Common myeloid progenitor, CD34-positive (primary cell): ENCODE results near the gene AGBL1.

Experiments
- CTCF ChIA-PET: fragments of 350-600 bp; sonication (Branson Sonifier 250); formaldehyde crosslinking; loops from one replicate; lab custom pipeline; 2021; ENCODE audit warnings: antibody characterized with exemption; lab: Charles Lee
- POLR2A ChIA-PET: fragments of 350-600 bp; sonication (Branson Sonifier 250); formaldehyde crosslinking; loops from one replicate; lab custom pipeline; 2021; ENCODE audit warnings: antibody characterized with exemption; lab: Charles Lee
- DNase-seq, 3 donors: peaks; one replicate each; pipeline versions ENCODE4 v3.0.0 to v3.0.0-alpha.2; 2013
- H3K27ac ChIP-seq, 2 experiments: 1 replicate in 1 of 2; 2 replicates in 1 of 2; pipeline ENCODE4 v1.7.0; 2013; ENCODE audit warnings: inconsistent platforms in 2 of 2, low read length in 2 of 2, mild to moderate bottlenecking in 2 of 2, low read depth in 1 of 2, moderate library complexity in 1 of 2; ENCODE audit not compliant: severe bottlenecking in 2 of 2, insufficient read depth in 1 of 2, poor library complexity in 1 of 2
- H3K27me3 ChIP-seq, 5 experiments: replicated peaks in 2 of 5; 1 replicate in 3 of 5; 2 replicates in 2 of 5; pipeline versions ENCODE4 v1.6.1 to v1.7.0; 2013; ENCODE audit warnings: low read length in 4 of 5, mild to moderate bottlenecking in 2 of 5, moderate library complexity in 2 of 5, inconsistent platforms in 1 of 5; ENCODE audit not compliant: insufficient read depth in 5 of 5, control insufficient read depth in 4 of 5
- H3K36me3 ChIP-seq, 4 experiments: 1 replicate in 2 of 4; 2 replicates in 2 of 4; pipeline versions ENCODE4 v1.6.1 to v1.7.0; 2013; ENCODE audit warnings: low read length in 3 of 4, control low read depth in 1 of 4, mild to moderate bottlenecking in 1 of 4; ENCODE audit not compliant: control insufficient read depth in 4 of 4, insufficient read depth in 4 of 4
- H3K4me1 ChIP-seq, 4 experiments: 1 replicate in 3 of 4; 2 replicates in 1 of 4; pipeline versions ENCODE4 v1.6.1 to v1.7.1; 2013; ENCODE audit warnings: low read length in 3 of 4, mild to moderate bottlenecking in 3 of 4, control low read depth in 1 of 4, inconsistent platforms in 1 of 4, moderate library complexity in 1 of 4; ENCODE audit not compliant: control insufficient read depth in 4 of 4, insufficient read depth in 4 of 4; ENCODE audit errors: control extremely low read depth in 1 of 4
- H3K4me3 ChIP-seq, 7 experiments: 1 replicate in 4 of 7; 2 replicates in 3 of 7; pipeline versions ENCODE4 v1.5.1 to v1.7.0; 2013; ENCODE audit warnings: mild to moderate bottlenecking in 7 of 7, low read length in 6 of 7, moderate library complexity in 6 of 7, inconsistent platforms in 2 of 7, low read depth in 2 of 7, control low read depth in 1 of 7; ENCODE audit not compliant: insufficient read depth in 4 of 7, control insufficient read depth in 1 of 7; ENCODE audit errors: extremely low read depth in 1 of 7
- H3K9me3 ChIP-seq, 5 experiments: 1 replicate in 4 of 5; 2 replicates in 1 of 5; pipeline versions ENCODE4 v1.6.1 to v1.7.1; 2013; ENCODE audit warnings: low read length in 4 of 5, mild to moderate bottlenecking in 2 of 5, inconsistent platforms in 1 of 5, low read depth in 1 of 5, moderate library complexity in 1 of 5; ENCODE audit not compliant: control insufficient read depth in 4 of 5, insufficient read depth in 2 of 5; ENCODE audit errors: control extremely low read depth in 1 of 5
- WGBS: methylation state at CpG from one replicate; pipeline ENCODE4 v1.1.5; 2013; ENCODE audit not compliant: insufficient coverage; 5-methylcytosine and 5-hydroxymethylcytosine counted together

The AGBL1 gene

DNA sequence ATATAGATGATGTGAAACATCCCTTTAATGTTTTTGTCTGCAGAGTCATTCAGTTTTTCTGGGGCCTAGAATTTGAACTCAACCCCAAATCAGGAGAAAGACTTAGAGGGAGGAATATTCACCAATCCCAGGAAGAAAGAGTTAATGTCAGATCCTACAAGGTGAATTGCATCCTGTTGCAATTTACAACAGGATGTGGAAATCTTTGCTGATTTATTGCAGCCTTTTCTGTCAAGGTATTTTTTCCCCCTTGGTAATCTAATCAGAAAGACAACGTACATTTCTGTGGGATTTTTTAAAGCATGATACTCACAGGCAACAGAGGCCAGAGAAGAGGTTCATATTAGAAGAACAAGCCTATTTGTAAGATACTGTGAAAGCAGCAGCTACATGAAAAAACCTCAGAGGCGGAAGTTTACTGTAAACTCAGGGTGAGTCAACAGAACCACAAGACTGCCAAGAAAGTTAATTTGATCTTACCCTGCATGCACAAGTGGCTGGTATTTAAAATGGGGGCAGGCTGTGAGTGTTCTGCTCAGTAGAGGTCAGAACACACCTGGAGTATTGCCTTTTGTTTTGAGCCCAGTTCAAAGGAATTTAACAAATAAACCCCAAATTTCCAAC, 531.9 kb downstream of the AGBL1 start:
- no peaks in the 10 kb centered on the region for H3K9me3 ChIP-seq
- no peak overlapping the region for H3K27ac ChIP-seq
- 75% methylated on average over 1 of the region's 2 CpGs for WGBS
- no peak overlapping the region for H3K4me3 ChIP-seq
- no peak for DNase-seq
- H3K27me3 ChIP-seq: peaks cover 0 to 2% (median 0%) of the 10 kb centered on the region in 5 experiments
- ChIA-PET CTCF (interaction anchor here (0.6 kb wide), 1 partner anchor 585 kb away, joined by 3 read pairs; no protein-coding TSS in a partner anchor), POLR2A (no interaction called here)
- no peaks in the 10 kb centered on the region for H3K4me1 ChIP-seq
- H3K36me3 ChIP-seq: no peaks in the 10 kb centered on the region

DNA sequence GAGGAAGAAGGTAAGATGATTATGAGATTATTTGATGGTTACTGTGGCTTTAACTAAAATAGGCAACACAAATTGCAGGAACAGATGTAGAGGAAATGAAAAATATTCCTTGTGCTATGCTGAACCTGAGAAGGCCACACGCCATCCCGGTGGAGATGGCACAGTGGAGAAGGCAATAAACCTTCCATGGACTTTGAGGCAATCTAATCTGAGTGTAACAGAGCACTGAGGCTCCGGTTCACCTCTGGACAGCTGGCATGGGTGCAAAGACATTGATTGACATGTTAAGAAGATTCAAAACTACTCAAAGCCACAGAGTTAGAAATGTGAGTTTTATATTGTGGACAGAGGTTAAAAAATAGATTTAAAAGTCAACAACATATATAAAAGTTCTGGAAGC, 535.7 kb downstream of the AGBL1 start:
- Histone ChIP-seq H3K9me3 (no peaks in the 10 kb centered on the region), H3K36me3 (no peaks in the 10 kb centered on the region), H3K27ac (no peak overlapping the region), H3K27me3 (peaks cover 0 to 2% (median 0%) of the 10 kb centered on the region in 5 experiments), H3K4me1 (no peaks in the 10 kb centered on the region), H3K4me3 (no peak overlapping the region)
- DNase-seq: no peak
- WGBS: 96% methylated on average over 2 of the region's 3 CpGs
- ChIA-PET CTCF (no interaction called here), POLR2A (no interaction called here)

DNA sequence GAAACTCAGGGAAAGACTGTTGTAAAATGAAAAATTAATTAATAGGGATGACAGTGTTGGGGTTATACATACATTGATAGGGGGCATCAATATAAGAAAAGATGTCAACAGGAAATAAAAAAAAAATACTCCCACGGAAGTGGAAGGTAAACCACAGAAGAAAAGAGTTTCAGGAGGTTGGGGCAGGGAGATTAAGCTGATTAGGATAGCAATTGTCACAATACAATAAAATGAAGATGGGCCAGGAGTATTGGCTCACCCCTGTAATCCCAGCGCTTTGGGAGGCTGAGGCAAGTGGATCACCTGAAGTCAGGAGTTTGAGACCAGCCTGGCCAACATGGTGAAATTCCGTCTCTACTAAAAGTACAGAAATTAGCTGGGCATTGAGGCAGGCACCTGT, 536.1 kb downstream of the AGBL1 start:
- no peak for DNase-seq
- POLR2A ChIA-PET: no interaction called here
- H3K9me3 ChIP-seq: no peaks in the 10 kb centered on the region
- WGBS: 100% methylated on average over 2 of the region's 3 CpGs
- H3K4me1 ChIP-seq: no peaks in the 10 kb centered on the region
- H3K4me3 ChIP-seq: no peak overlapping the region
- CTCF ChIA-PET: no interaction called here
- H3K27me3 ChIP-seq: peaks cover 0 to 2% (median 2%) of the 10 kb centered on the region in 5 experiments
- no peak overlapping the region for H3K27ac ChIP-seq
- no peaks in the 10 kb centered on the region for H3K36me3 ChIP-seq

DNA sequence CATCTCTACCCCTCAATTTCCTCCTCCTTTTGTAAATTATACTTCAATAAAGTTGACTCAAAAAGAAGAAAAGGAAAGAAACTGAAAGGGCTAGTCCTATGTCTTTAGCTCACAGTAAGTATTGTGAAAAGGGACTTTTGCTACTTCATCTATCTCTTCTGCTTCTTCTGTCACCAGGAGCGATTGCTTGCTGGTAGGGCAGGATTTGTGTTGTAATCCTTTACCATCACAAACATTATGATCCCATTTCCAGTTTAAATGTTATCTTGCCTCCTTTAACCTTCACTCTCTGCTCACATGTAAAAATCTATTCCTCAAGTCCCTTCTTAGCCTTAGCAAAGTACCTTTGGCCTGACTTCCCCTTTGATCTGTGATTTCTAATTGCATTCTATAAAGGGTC, 537.1 kb downstream of the AGBL1 start:
- CTCF ChIA-PET: no interaction called here
- no CpG with 5 or more reads among the region's 1 CpG for WGBS
- DNase-seq: no peak
- POLR2A ChIA-PET: no interaction called here
- H3K36me3 ChIP-seq: no peaks in the 10 kb centered on the region
- H3K27ac ChIP-seq: no peak overlapping the region
- H3K9me3 ChIP-seq: no peaks in the 10 kb centered on the region
- H3K4me3 ChIP-seq: no peak overlapping the region
- H3K4me1 ChIP-seq: no peaks in the 10 kb centered on the region
- H3K27me3 ChIP-seq: peaks cover 0 to 7% (median 2%) of the 10 kb centered on the region in 5 experiments

DNA sequence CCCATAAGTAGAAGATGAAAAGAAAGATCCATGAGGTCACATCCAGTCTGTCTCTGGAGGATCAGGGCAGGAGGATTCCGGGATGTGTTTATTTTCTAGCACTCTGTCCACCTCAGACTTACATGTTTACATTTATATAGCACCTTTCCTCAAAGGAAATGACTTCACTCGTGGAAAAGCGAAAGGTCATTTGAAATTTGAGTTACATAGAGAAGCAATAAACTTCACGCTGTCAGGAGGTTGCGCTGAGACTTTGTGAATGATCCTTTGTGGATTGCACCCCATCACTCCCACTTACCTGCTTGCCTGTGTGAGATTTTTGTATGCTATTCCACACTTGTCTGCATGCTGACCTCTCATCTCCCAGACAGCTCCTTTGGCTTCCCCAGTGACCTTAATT, 540.5 kb downstream of the AGBL1 start:
- no peak for DNase-seq
- no peak overlapping the region for H3K27ac ChIP-seq
- H3K4me3 ChIP-seq: no peak overlapping the region
- CTCF ChIA-PET: no interaction called here
- H3K9me3 ChIP-seq: no peaks in the 10 kb centered on the region
- POLR2A ChIA-PET: no interaction called here
- H3K27me3 ChIP-seq: peaks cover 0 to 7% (median 2%) of the 10 kb centered on the region in 5 experiments
- WGBS: 61% methylated on average over 3 of the region's 5 CpGs
- no peaks in the 10 kb centered on the region for H3K36me3 ChIP-seq
- H3K4me1 ChIP-seq: no peaks in the 10 kb centered on the region

DNA sequence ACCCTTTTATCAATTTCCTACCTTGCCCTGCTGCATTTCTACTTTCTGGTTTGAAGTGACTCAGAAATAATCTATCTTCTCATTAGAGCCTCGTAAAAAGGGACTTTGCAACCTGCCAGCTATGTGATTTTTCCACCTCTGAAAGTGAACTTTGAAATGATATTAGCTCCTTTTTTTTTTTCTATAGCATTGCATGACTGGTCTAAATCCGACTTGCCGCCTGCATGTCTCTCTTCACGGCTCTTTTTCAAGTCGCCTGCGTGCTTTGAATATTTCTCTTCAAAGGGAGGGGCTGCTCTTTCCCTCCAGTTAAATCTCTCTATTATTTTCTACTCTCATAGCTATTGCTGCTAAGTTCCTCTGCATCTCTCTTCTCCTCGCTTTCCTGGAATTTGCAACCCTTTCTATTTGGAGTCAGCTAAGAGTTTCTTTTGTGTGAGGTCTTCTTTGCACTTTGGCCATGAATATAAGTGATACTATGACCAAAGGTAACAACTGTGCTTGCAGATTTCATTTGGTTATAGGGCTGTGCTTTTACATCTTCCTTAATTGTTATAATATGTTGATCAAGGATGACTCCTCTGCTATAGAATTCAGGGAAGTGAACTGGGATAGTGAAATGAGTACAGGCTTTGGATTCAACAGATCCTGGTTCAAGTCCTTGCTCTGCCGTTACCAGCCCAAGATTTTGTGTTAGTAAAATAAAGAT, 541.1 kb downstream of the AGBL1 start:
- Histone ChIP-seq H3K4me1 (no peaks in the 10 kb centered on the region), H3K27ac (no peak overlapping the region), H3K36me3 (no peaks in the 10 kb centered on the region), H3K4me3 (no peak overlapping the region), H3K27me3 (peaks cover 0 to 7% (median 2%) of the 10 kb centered on the region in 5 experiments), H3K9me3 (no peaks in the 10 kb centered on the region)
- ChIA-PET POLR2A (no interaction called here), CTCF (no interaction called here)
- WGBS: 68% methylated on average over 6 of the region's 8 CpGs
- DNase-seq: no peak

DNA sequence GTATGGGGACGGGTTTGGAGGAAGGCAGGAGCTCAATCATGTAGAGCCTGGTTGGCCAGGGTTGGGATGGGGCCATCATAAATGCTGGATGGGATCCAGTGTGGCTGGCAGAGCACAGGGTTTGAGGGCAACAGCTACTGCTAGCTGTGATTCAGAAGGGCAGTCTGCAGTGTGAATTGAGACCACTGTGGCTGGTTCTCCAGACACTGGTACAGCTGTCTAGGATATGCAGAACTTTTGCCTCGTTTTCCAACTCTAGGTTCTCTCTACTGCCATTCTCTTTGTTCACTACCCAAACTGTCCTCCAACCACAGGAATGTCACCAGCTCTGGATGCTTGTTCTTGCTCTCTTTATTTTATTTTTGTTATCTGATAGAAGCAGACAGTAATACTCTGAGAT, 543.6 kb downstream of the AGBL1 start:
- H3K9me3 ChIP-seq: no peaks in the 10 kb centered on the region
- no peak overlapping the region for H3K4me3 ChIP-seq
- no peak for DNase-seq
- 73% methylated on average over 1 of the region's 2 CpGs for WGBS
- H3K4me1 ChIP-seq: no peaks in the 10 kb centered on the region
- no peaks in the 10 kb centered on the region for H3K36me3 ChIP-seq
- peaks cover 0 to 7% (median 2%) of the 10 kb centered on the region in 5 experiments for H3K27me3 ChIP-seq
- CTCF ChIA-PET: interaction anchor here (2.0 kb wide), 1 partner anchor 120 kb away, joined by 10 read pairs; no protein-coding TSS in a partner anchor
- POLR2A ChIA-PET: no interaction called here
- H3K27ac ChIP-seq: no peak overlapping the region
